Measurements from ENCODE around the gene TNIK. TPM values are rescaled to one million over a fixed set of nuclear protein-coding genes. Genes with fewer than 3 reads are reported as not detected.

TNIK gene
- total and polyA plus RNA-seq, 2 experiments from 2014 or later: 14.6 to 34.3 TPM

- Histone ChIP-seq H3K79me2 (replicated peaks; ENCODE audit: insufficient read depth) (peaks cover 59% of the 10 kb centered on the region), H3K4me1 (ENCODE audit: insufficient read depth) (no peaks in the 10 kb centered on the region), H3F3A (replicated peaks; ENCODE audit: low read depth) (no peaks in the 10 kb centered on the region), H2AFZ (no peak overlapping the region), H3K27ac (ENCODE audit: low read depth) (no peak overlapping the region), H3K4me2 (no peak overlapping the region), H3K36me3 (ENCODE audit: insufficient read depth) (no peaks in the 10 kb centered on the region), H3K9me2 (ENCODE audit: insufficient read depth) (no peaks in the 10 kb centered on the region), H3K27me3 (ENCODE audit: insufficient read depth) (no peaks in the 10 kb centered on the region), H3K4me3 (no peak overlapping the region), H4K20me1 (replicated peaks; ENCODE audit: insufficient read depth) (0 out of 2 replicates have a peak, but pooled peaks cover 6% of the 10 kb centered on the region)
- DNase-seq (ENCODE audit: low spot score) (no peak), ATAC-seq (no peak)
- Mint-ChIP-seq H3K27ac (no peak overlapping the region), H3K27me3 (ENCODE audit: insufficient read depth, low read depth, poor library complexity) (peaks cover 1% of the 10 kb centered on the region), H3K4me3 (no peak overlapping the region), H3K36me3 (ENCODE audit: low read depth) (no peaks in the 10 kb centered on the region), H3K4me1 (peaks cover 12% of the 10 kb centered on the region), H3K9me3 (no peaks in the 10 kb centered on the region)
- TF ChIP-seq ZNF462 (CRISPR knock-in tag; IDR thresholded peaks at IDR 0.05) (no peak), NANOG (IDR thresholded peaks at IDR 0.05; ENCODE audit: borderline replicate concordance) (no peak), EZH2phosphoT487 (IDR thresholded peaks at IDR 0.05; ENCODE audit: unreplicated experiment) (no peak), STAT1 (IDR thresholded peaks at IDR 0.05; ENCODE audit: unreplicated experiment) (no peak), CTCF (conservative IDR thresholded peaks at IDR 0.05; ENCODE audit: low read depth in 2 of 2) (no peak), ZNF114 (CRISPR knock-in tag; IDR thresholded peaks at IDR 0.05) (no peak), REST (IDR thresholded peaks at IDR 0.05; ENCODE audit: unreplicated experiment) (no peak), POLR2AphosphoS5 (IDR thresholded peaks at IDR 0.05; ENCODE audit: low read depth) (no peak), JUNB (IDR thresholded peaks at IDR 0.05; ENCODE audit: unreplicated experiment) (no peak), EZH2 (IDR thresholded peaks at IDR 0.05; ENCODE audit: low read depth, unreplicated experiment) (no peak), CREB1 (CRISPR knock-in tag; IDR thresholded peaks at IDR 0.05; ENCODE audit: low read depth) (no peak), ETS1 (IDR thresholded peaks at IDR 0.05) (no peak), ZNF331 (CRISPR knock-in tag; IDR thresholded peaks at IDR 0.05; ENCODE audit: low read depth) (no peak)
Measured at GRCh38 chr3:171363202-171363601, 97.0 kb downstream of the TNIK start.
